H1 (cell line): ENCODE results near the gene ADPRH. TPM values are rescaled to one million over a fixed set of nuclear protein-coding genes. Genes with fewer than 3 reads are reported as not detected.

Source experiments
- CTCF ChIA-PET: fragments of 300-600 bp; sonication (Branson Sonifier 250); formaldehyde crosslinking; loops from one replicate; lab custom pipeline; 2021; ENCODE audit not compliant: partially characterized antibody; lab: Charles Lee
- POLR2A ChIA-PET: fragments of 300-600 bp; sonication (Branson Sonifier 250); formaldehyde crosslinking; loops from one replicate; lab custom pipeline; 2021; ENCODE audit warnings: inconsistent platforms; ENCODE audit not compliant: partially characterized antibody; lab: Charles Lee
- DNase-seq, 2 experiments: peaks; one replicate each; pipeline versions ENCODE4 v3.0.0 to v3.0.0-alpha.2; 2010 to 2022; ENCODE audit warnings: low spot score in 2 of 2, low read depth in 1 of 2, mixed read lengths in 1 of 2
- FAIRE-seq: peaks from 2 replicates; lab custom pipeline; 2011; peaks lifted over from hg19 to GRCh38; lab: Jason Lieb, UNC
- H2AFZ ChIP-seq: 2 replicates; pipeline ENCODE4 v1.8.1; 2012; ENCODE audit warnings: low read length, inconsistent platforms
- H2AK5ac ChIP-seq: 2 replicates; pipeline ENCODE4 v1.6.1; 2013; ENCODE audit warnings: low read depth, low read length
- H2BK120ac ChIP-seq: replicated peaks from 2 replicates; pipeline ENCODE3; 2013; ENCODE audit warnings: low read depth, low read length, inconsistent platforms
- H2BK12ac ChIP-seq: 2 replicates; pipeline ENCODE4 v1.6.1; 2013; ENCODE audit warnings: low read depth, low read length
- H2BK15ac ChIP-seq: 2 replicates; pipeline ENCODE4 v1.6.1; 2013; ENCODE audit warnings: low read length
- H2BK20ac ChIP-seq: 2 replicates; pipeline ENCODE4 v1.6.1; 2013; ENCODE audit warnings: low read length
- H2BK5ac ChIP-seq: 2 replicates; pipeline ENCODE4 v1.6.1; 2013; ENCODE audit warnings: low read depth, low read length
- H3K14ac ChIP-seq: 2 replicates; pipeline ENCODE4 v1.6.1; 2013; ENCODE audit warnings: inconsistent platforms; ENCODE audit not compliant: insufficient read length
- H3K18ac ChIP-seq: 2 replicates; pipeline ENCODE4 v1.6.1; 2013; ENCODE audit warnings: low read length; ENCODE audit errors: extremely low read depth
- H3K23ac ChIP-seq: 2 replicates; pipeline ENCODE4 v1.6.1; 2013; ENCODE audit warnings: inconsistent platforms; ENCODE audit not compliant: insufficient read length
- H3K23me2 ChIP-seq: 2 replicates; pipeline ENCODE4 v1.6.1; 2013; ENCODE audit warnings: low read depth, low read length
- H3K27ac ChIP-seq: 2 replicates; pipeline ENCODE4 v1.6.1; 2011; ENCODE audit warnings: low read depth, low read length, inconsistent platforms
- H3K27me3 ChIP-seq, 4 experiments: replicated peaks in 1 of 4; 1 replicate in 1 of 4; 2 replicates in 3 of 4; pipeline versions ENCODE4 v1.6.1 to v1.8.1; 2011 to 2013; ENCODE audit warnings: low read length in 3 of 4, mild to moderate bottlenecking in 3 of 4, inconsistent platforms in 2 of 4, mixed read lengths in 2 of 4, moderate library complexity in 1 of 4; ENCODE audit not compliant: control insufficient read depth in 3 of 4, insufficient read depth in 3 of 4; ENCODE audit errors: extremely low read depth in 1 of 4
- H3K36me3 ChIP-seq, 4 experiments: 2 replicates each; pipeline versions ENCODE4 v1.6.1 to v1.8.1; 2011 to 2013; ENCODE audit warnings: mild to moderate bottlenecking in 4 of 4, low read length in 3 of 4, moderate library complexity in 2 of 4, control low read depth in 1 of 4, inconsistent platforms in 1 of 4; ENCODE audit not compliant: insufficient read depth in 4 of 4, control insufficient read depth in 2 of 4
- H3K4ac ChIP-seq: replicated peaks from 2 replicates; pipeline ENCODE3; 2013; ENCODE audit warnings: low read length, low read depth, mixed read lengths, inconsistent platforms; ENCODE audit not compliant: insufficient read length
- H3K4me1 ChIP-seq, 4 experiments: replicated peaks in 1 of 4; 1 replicate in 1 of 4; 2 replicates in 3 of 4; pipeline versions ENCODE4 v1.6.1 to v1.8.1; 2011 to 2013; ENCODE audit warnings: low read length in 3 of 4, inconsistent platforms in 2 of 4, mixed read lengths in 1 of 4; ENCODE audit not compliant: insufficient read depth in 4 of 4, control insufficient read depth in 3 of 4
- H3K4me2 ChIP-seq, 2 experiments: 2 replicates each; pipeline versions ENCODE4 v1.6.1 to v1.8.1; 2011 to 2013; ENCODE audit warnings: low read depth in 2 of 2, low read length in 2 of 2, control low read depth in 1 of 2, inconsistent platforms in 1 of 2, mild to moderate bottlenecking in 1 of 2; ENCODE audit not compliant: insufficient read depth in 1 of 2
- H3K4me3 ChIP-seq, 4 experiments: fragments of 200-600, 300-600 bp in 1 of 4; sonication (generic), shearing (Covaris generic), sonication (Bioruptor Twin) in 1 of 4; 2 replicates each; pipeline versions ENCODE4 v1.5.1 to v1.8.1; 2011 to 2016; ENCODE audit warnings: low read length in 4 of 4, low read depth in 3 of 4, control low read depth in 2 of 4, inconsistent platforms in 2 of 4, mild to moderate bottlenecking in 2 of 4, mixed read lengths in 1 of 4, moderate library complexity in 1 of 4; ENCODE audit not compliant: insufficient read depth in 2 of 4; ENCODE audit errors: extremely low read depth in 1 of 4
- H3K56ac ChIP-seq: replicated peaks from 2 replicates; pipeline ENCODE3; 2013; ENCODE audit warnings: low read depth, mild to moderate bottlenecking, mixed read lengths, low read length, inconsistent platforms; ENCODE audit not compliant: insufficient read length
- H3K79me1 ChIP-seq: 2 replicates; pipeline ENCODE4 v1.6.1; 2013; ENCODE audit warnings: low read depth, low read length, control low read depth
- H3K79me2 ChIP-seq, 2 experiments: 2 replicates each; pipeline versions ENCODE4 v1.6.1 to v1.8.1; 2012 to 2013; ENCODE audit warnings: low read length in 2 of 2, mild to moderate bottlenecking in 2 of 2, inconsistent platforms in 1 of 2; ENCODE audit not compliant: insufficient read depth in 2 of 2, control insufficient read depth in 1 of 2
- H3K9ac ChIP-seq, 4 experiments: replicated peaks in 1 of 4; 1 replicate in 1 of 4; 2 replicates in 3 of 4; pipeline versions ENCODE4 v1.6.1 to v1.8.1; 2011 to 2013; ENCODE audit warnings: low read depth in 3 of 4, low read length in 3 of 4, control low read depth in 2 of 4, mild to moderate bottlenecking in 2 of 4, moderate library complexity in 2 of 4, inconsistent platforms in 1 of 4; ENCODE audit errors: extremely low read depth in 1 of 4
- H3K9me3 ChIP-seq, 2 experiments: 2 replicates each; pipeline versions ENCODE4 v1.6.1 to v1.8.1; 2012 to 2013; ENCODE audit warnings: mild to moderate bottlenecking in 2 of 2, moderate library complexity in 2 of 2, control low read depth in 1 of 2, inconsistent platforms in 1 of 2, low read depth in 1 of 2, low read length in 1 of 2, mixed read lengths in 1 of 2; ENCODE audit not compliant: insufficient read depth in 2 of 2
- H4K20me1 ChIP-seq, 2 experiments: replicated peaks in 1 of 2; 2 replicates each; pipeline versions ENCODE3 to v1.8.1; 2011 to 2013; ENCODE audit warnings: inconsistent platforms in 2 of 2, low read length in 2 of 2, mild to moderate bottlenecking in 1 of 2; ENCODE audit not compliant: insufficient read depth in 2 of 2, control insufficient read depth in 1 of 2
- H4K5ac ChIP-seq: 2 replicates; pipeline ENCODE4 v1.6.1; 2013; ENCODE audit warnings: low read length, low read depth, mixed read lengths, inconsistent platforms; ENCODE audit not compliant: insufficient read length
- H4K8ac ChIP-seq: 2 replicates; pipeline ENCODE4 v1.8.0; 2013; ENCODE audit warnings: mild to moderate bottlenecking, moderate library complexity, low read length, inconsistent platforms; ENCODE audit not compliant: insufficient read depth; ENCODE audit errors: extremely low read depth
- H4K91ac ChIP-seq: replicated peaks from 2 replicates; pipeline ENCODE3; 2013; ENCODE audit warnings: low read length, mixed read lengths, inconsistent platforms; ENCODE audit not compliant: insufficient read length
- ASH2L ChIP-seq: fragments of 200-600, 300-600 bp; sonication (generic); IDR thresholded peaks from one replicate; pipeline ENCODE4 v1.7.1; 2017; ENCODE audit warnings: low read length
- BACH1 ChIP-seq: IDR thresholded peaks from 2 replicates; pipeline ENCODE4 v1.6.1; 2012; ENCODE audit warnings: low read length, improper control_type of control experiment
- CBX5 ChIP-seq: fragments of 300-800, 300-1000 bp; sonication (generic); IDR thresholded peaks from 2 replicates; pipeline ENCODE4 v1.7.1; 2016; ENCODE audit warnings: antibody characterized with exemption, low read length, low read depth
- CHD1 ChIP-seq: IDR thresholded peaks from 2 replicates; pipeline ENCODE4 v1.6.1; 2012; ENCODE audit warnings: low read depth, low read length, improper control_type of control experiment
- EZH2 ChIP-seq: fragments of 200-600 bp; sonication (generic); IDR thresholded peaks from 2 replicates; pipeline ENCODE4 v1.7.1; 2012; ENCODE audit warnings: low read depth, mild to moderate bottlenecking, moderate library complexity, low read length, inconsistent platforms; ENCODE audit not compliant: severe bottlenecking
- HDAC2 ChIP-seq, 2 experiments: fragments of 300-600 bp in 1 of 2; sonication (generic) in 1 of 2; IDR thresholded peaks; 2 replicates each; pipeline ENCODE4 v1.6.1; 2011 to 2012; ENCODE audit warnings: low read depth in 2 of 2, low read length in 2 of 2, mild to moderate bottlenecking in 2 of 2, moderate library complexity in 2 of 2, borderline replicate concordance in 1 of 2, inconsistent platforms in 1 of 2
- HDAC6 ChIP-seq: IDR thresholded peaks from one replicate; pipeline ENCODE4 v1.7.1; 2012; ENCODE audit warnings: low read depth, mild to moderate bottlenecking, inconsistent platforms, low read length, moderate library complexity
- KDM1A ChIP-seq: fragments of 200-600, 300-600 bp; sonication (generic); IDR thresholded peaks from 2 replicates; pipeline ENCODE4 v1.7.1; 2016; ENCODE audit warnings: mild to moderate bottlenecking, low read length, borderline replicate concordance
- RXRA ChIP-seq: IDR thresholded peaks from 2 replicates; pipeline ENCODE4 v1.6.1; 2011; ENCODE audit warnings: low read depth, mild to moderate bottlenecking, low read length, moderate library complexity; ENCODE audit not compliant: insufficient read depth
- ZNF274 ChIP-seq: IDR thresholded peaks from 2 replicates; pipeline ENCODE4 v1.7.0; 2012; ENCODE audit warnings: low read length, borderline replicate concordance; ENCODE audit errors: extremely low read depth
- WGBS, 2 experiments: shearing (Covaris generic) in 1 of 2; methylation state at CpG; one replicate each; pipeline versions ENCODE4 v1.1.6 to v1.1.7; 2013 to 2015; ENCODE audit warnings: low lambda C conversion rate in 2 of 2, mixed read lengths in 2 of 2, inconsistent platforms in 1 of 2, low coverage in 1 of 2, missing lambda C conversion rate in 1 of 2; ENCODE audit not compliant: insufficient replicate concordance in 2 of 2, insufficient coverage in 1 of 2, insufficient read length in 1 of 2; ENCODE audit errors: extremely low coverage in 1 of 2, missing lambda C conversion rate in 1 of 2; 5-methylcytosine and 5-hydroxymethylcytosine counted together
- polyA plus RNA-seq, 7 experiments: library from polyadenylated mRNA; depleted of rRNA in 3 of 7; stranded (reverse) in 5 of 7; unstranded in 2 of 7; fragments of >200 nt in 5 of 7; fragments of 200-250 nt in 2 of 7; gene quantifications; 1 replicate in 5 of 7; 2 replicates in 1 of 7; 4 replicates in 1 of 7; pipeline versions ENCODE4 v1.2.1 to v1.2.3, GENCODE V29; 2011 to 2013; ENCODE audit warnings: missing spikeins in 2 of 7, mixed read lengths in 2 of 7
- total RNA-seq: library from RNA; stranded (reverse); fragmentation: NEBNext Ultra II Directional; extraction: Animal tissue kit (Norgen Biotek cat#: 25700); gene quantifications from 2 replicates; pipeline ENCODE4 v1.2.1, GENCODE V29; 2021
- TF ChIP-seq, protein P1 (sequence below): IDR thresholded peaks from 2 replicates; pipeline ENCODE4 v1.6.1; 2012; ENCODE audit warnings: inconsistent platforms

Gene ADPRH
- total and polyA plus RNA-seq, 2 of the 8 experiments (the other 6 are each of a cell fraction or from before 2014, with no cell fraction given), result 2.6 to 4.2 TPM

GRCh38 chr3:119631516-119631915, 52.2 kb downstream of the ADPRH start:
- no peaks in the 10 kb centered on the region for H3K27me3 ChIP-seq
- H2BK12ac ChIP-seq, result no peak overlapping the region
- DNase-seq, result no peak
- H4K20me1 ChIP-seq, result no peaks in the 10 kb centered on the region
- H3K18ac ChIP-seq, result no peak overlapping the region
- H4K8ac ChIP-seq, result no peak overlapping the region
- no peak overlapping the region for H3K4me2 ChIP-seq
- H2BK5ac ChIP-seq, result no peak overlapping the region
- FAIRE-seq, result no peak
- WGBS, 2 experiments, result 79% methylated on average over 3 of the region's 3 CpGs; no CpG with 5 or more reads in 1 of the 2 experiments
- ChIA-PET POLR2A (interaction anchor here (0.6 kb wide), 1 partner anchor 27 kb away, joined by 3 read pairs; no protein-coding TSS in a partner anchor), CTCF (interaction anchor here (0.7 to 1.6 kb wide), 3 partner anchors 11 to 408 kb away, joined by 3 read pairs; no protein-coding TSS in a partner anchor)
- H3K36me3 ChIP-seq, result no peaks in the 10 kb centered on the region
- H2AK5ac ChIP-seq, result no peak overlapping the region
- no peak overlapping the region for H3K23ac ChIP-seq
- H3K9ac ChIP-seq, result no peak overlapping the region
- H3K23me2 ChIP-seq, result no peaks in the 10 kb centered on the region
- no peak overlapping the region for H3K56ac ChIP-seq
- H2BK20ac ChIP-seq, result no peak overlapping the region
- no peak overlapping the region for H2BK15ac ChIP-seq
- H2AFZ ChIP-seq, result no peak overlapping the region
- no peak for TF ChIP-seq RXRA
- no peak for TF ChIP-seq BACH1
- TF ChIP-seq CHD1, result no peak
- no peak for TF ChIP-seq EZH2
- TF ChIP-seq HDAC2 (IDR thresholded peaks at IDR 0.05; ENCODE audit: borderline replicate concordance in 1 of 2, low read depth in 2 of 2, low read length in 2 of 2), result no peak
- no peak for TF ChIP-seq KDM1A
- TF ChIP-seq ASH2L, result no peak
- no peak for TF ChIP-seq HDAC6
- TF ChIP-seq, protein P1, sequence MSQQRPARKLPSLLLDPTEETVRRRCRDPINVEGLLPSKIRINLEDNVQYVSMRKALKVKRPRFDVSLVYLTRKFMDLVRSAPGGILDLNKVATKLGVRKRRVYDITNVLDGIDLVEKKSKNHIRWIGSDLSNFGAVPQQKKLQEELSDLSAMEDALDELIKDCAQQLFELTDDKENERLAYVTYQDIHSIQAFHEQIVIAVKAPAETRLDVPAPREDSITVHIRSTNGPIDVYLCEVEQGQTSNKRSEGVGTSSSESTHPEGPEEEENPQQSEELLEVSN, result no peak
- TF ChIP-seq ZNF274, result no peak
- no peak for TF ChIP-seq CBX5
- H4K5ac ChIP-seq, result no peak overlapping the region
- no peak overlapping the region for H4K91ac ChIP-seq
- H3K14ac ChIP-seq, result no peak overlapping the region
- no peak overlapping the region for H3K27ac ChIP-seq
- H3K4me1 ChIP-seq, result peaks cover 0 to 4% (median 1%) of the 10 kb centered on the region in 4 experiments; a peak in 2 of 7 replicates
- no peaks in the 10 kb centered on the region for H3K79me1 ChIP-seq
- H2BK120ac ChIP-seq, result no peak overlapping the region
- no peak overlapping the region for H3K4me3 ChIP-seq
- no peak overlapping the region for H3K4ac ChIP-seq
- no peaks in the 10 kb centered on the region for H3K79me2 ChIP-seq
- H3K9me3 ChIP-seq, result no peaks in the 10 kb centered on the region
